ENCODE measurements around the gene ARID1B. TPM values are rescaled to one million over a fixed set of nuclear protein-coding genes. Genes with fewer than 3 reads are reported as not detected.

Gene ARID1B
- total and polyA plus RNA-seq, 2 donors, result 36.2 to 213 TPM

GRCh38 chr6:157064502-157064901 is 287.3 kb downstream of the ARID1B start:
- Histone ChIP-seq H3K27ac (ENCODE audit: low read depth) (no peak overlapping the region), H3K4me3 (ENCODE audit: low read depth, low read length) (no peak overlapping the region), H3K36me3 (ENCODE audit: insufficient read depth) (no peaks in the 10 kb centered on the region), H3K4me1 (ENCODE audit: insufficient read depth) (no peaks in the 10 kb centered on the region)
- WGBS, result 91% methylated on average over 8 of the region's 8 CpGs
- no peak for DNase-seq (ENCODE audit: extremely low spot score)

- 89% methylated on average over 5 of the region's 5 CpGs for WGBS
- no peaks in the 10 kb centered on the region for H3K4me1 ChIP-seq (ENCODE audit: insufficient read depth)
Measured at GRCh38 chr6:157065366-157065765, 288.2 kb downstream of the ARID1B start.

GRCh38 chr6:157066781-157067491 is 289.8 kb downstream of the ARID1B start:
- Histone ChIP-seq H3K4me3 (ENCODE audit: low read depth, low read length) (no peak overlapping the region), H3K36me3 (ENCODE audit: insufficient read depth) (no peaks in the 10 kb centered on the region), H3K4me1 (ENCODE audit: insufficient read depth) (peaks cover 2% of the 10 kb centered on the region), H3K27ac (ENCODE audit: low read depth) (no peak overlapping the region)
- no peak for DNase-seq (ENCODE audit: extremely low spot score)
- 76% methylated on average over 6 of the region's 6 CpGs for WGBS

More at GRCh38 chr6:157065366-157065765, 288.2 kb downstream of the ARID1B start:
- Histone ChIP-seq H3K27ac (ENCODE audit: low read depth) (no peak overlapping the region), H3K4me3 (ENCODE audit: low read depth, low read length) (no peak overlapping the region), H3K36me3 (ENCODE audit: insufficient read depth) (no peaks in the 10 kb centered on the region)
- DNase-seq (ENCODE audit: extremely low spot score), result no peak

GRCh38 chr6:157067507-157067906 is 290.3 kb downstream of the ARID1B start:
- Histone ChIP-seq H3K4me1 (ENCODE audit: insufficient read depth) (peaks cover 2% of the 10 kb centered on the region), H3K4me3 (ENCODE audit: low read depth, low read length) (no peak overlapping the region), H3K36me3 (ENCODE audit: insufficient read depth) (no peaks in the 10 kb centered on the region), H3K27ac (ENCODE audit: low read depth) (no peak overlapping the region)
- WGBS, result 87% methylated on average over 8 of the region's 8 CpGs
- no peak for DNase-seq (ENCODE audit: extremely low spot score)

- H3K27ac ChIP-seq (ENCODE audit: low read depth), result no peak overlapping the region
- H3K4me3 ChIP-seq (ENCODE audit: low read depth, low read length), result no peak overlapping the region
- H3K36me3 ChIP-seq (ENCODE audit: insufficient read depth), result no peaks in the 10 kb centered on the region
- peaks cover 4% of the 10 kb centered on the region for H3K4me1 ChIP-seq (ENCODE audit: insufficient read depth)
- no peak for DNase-seq (ENCODE audit: extremely low spot score)
- WGBS, result 59% methylated on average over 7 of the region's 7 CpGs
Measured at GRCh38 chr6:157068691-157069324, 291.6 kb downstream of the ARID1B start.

GRCh38 chr6:157069585-157069984 is 292.4 kb downstream of the ARID1B start:
- WGBS, result 94% methylated on average over 5 of the region's 5 CpGs
- no peak overlapping the region for H3K27ac ChIP-seq (ENCODE audit: low read depth)
- H3K36me3 ChIP-seq (ENCODE audit: insufficient read depth), result no peaks in the 10 kb centered on the region
- peaks cover 4% of the 10 kb centered on the region for H3K4me1 ChIP-seq (ENCODE audit: insufficient read depth)
- DNase-seq (ENCODE audit: extremely low spot score), result no peak
- H3K4me3 ChIP-seq (ENCODE audit: low read depth, low read length), result no peak overlapping the region

- Histone ChIP-seq H3K4me3 (ENCODE audit: low read depth, low read length) (no peak overlapping the region), H3K4me1 (ENCODE audit: insufficient read depth) (peaks cover 4% of the 10 kb centered on the region), H3K27ac (ENCODE audit: low read depth) (no peak overlapping the region), H3K36me3 (ENCODE audit: insufficient read depth) (no peaks in the 10 kb centered on the region)
- DNase-seq (ENCODE audit: extremely low spot score), result no peak
- 40% methylated on average over 8 of the region's 8 CpGs for WGBS
Measured at GRCh38 chr6:157070403-157071107, 293.4 kb downstream of the ARID1B start.

- whole genome bisulfite sequencing, result 75% methylated on average over 2 of the region's 2 CpGs
- Histone ChIP-seq H3K4me3 (ENCODE audit: low read depth, low read length) (no peak overlapping the region), H3K36me3 (ENCODE audit: insufficient read depth) (no peaks in the 10 kb centered on the region), H3K4me1 (ENCODE audit: insufficient read depth) (peaks cover 4% of the 10 kb centered on the region), H3K27ac (ENCODE audit: low read depth) (no peak overlapping the region)
- no peak for DNase-seq (ENCODE audit: extremely low spot score)
Measured at GRCh38 chr6:157072128-157072527, 294.9 kb downstream of the ARID1B start.

GRCh38 chr6:157073596-157073995 is 296.4 kb downstream of the ARID1B start:
- H3K27ac ChIP-seq (ENCODE audit: low read depth), result no peak overlapping the region
- no peaks in the 10 kb centered on the region for H3K36me3 ChIP-seq (ENCODE audit: insufficient read depth)
- WGBS, result 55% methylated on average over 4 of the region's 4 CpGs
- DNase-seq (ENCODE audit: extremely low spot score), result no peak
- peaks cover 4% of the 10 kb centered on the region for H3K4me1 ChIP-seq (ENCODE audit: insufficient read depth)
- H3K4me3 ChIP-seq (ENCODE audit: low read depth, low read length), result no peak overlapping the region

- peaks cover 4% of the 10 kb centered on the region for H3K4me1 ChIP-seq (ENCODE audit: insufficient read depth)
- 73% methylated on average over 1 of the region's 1 CpG for WGBS
- H3K36me3 ChIP-seq (ENCODE audit: insufficient read depth), result no peaks in the 10 kb centered on the region
- H3K4me3 ChIP-seq (ENCODE audit: low read depth, low read length), result no peak overlapping the region
- no peak for DNase-seq (ENCODE audit: extremely low spot score)
- no peak overlapping the region for H3K27ac ChIP-seq (ENCODE audit: low read depth)
Measured at GRCh38 chr6:157074969-157075368, 297.8 kb downstream of the ARID1B start.

- H3K36me3 ChIP-seq (ENCODE audit: insufficient read depth), result no peaks in the 10 kb centered on the region
- 90% methylated on average over 8 of the region's 8 CpGs for WGBS
- no peak for DNase-seq (ENCODE audit: extremely low spot score)
- H3K27ac ChIP-seq (ENCODE audit: low read depth), result no peak overlapping the region
- no peak overlapping the region for H3K4me3 ChIP-seq (ENCODE audit: low read depth, low read length)
- H3K4me1 ChIP-seq (ENCODE audit: insufficient read depth), result peaks cover 3% of the 10 kb centered on the region
Measured at GRCh38 chr6:157075549-157076450, 298.6 kb downstream of the ARID1B start.

- no peak for DNase-seq (ENCODE audit: extremely low spot score)
- H3K27ac ChIP-seq (ENCODE audit: low read depth), result no peak overlapping the region
- no peak overlapping the region for H3K4me3 ChIP-seq (ENCODE audit: low read depth, low read length)
- peaks cover 3% of the 10 kb centered on the region for H3K4me1 ChIP-seq (ENCODE audit: insufficient read depth)
- no peaks in the 10 kb centered on the region for H3K36me3 ChIP-seq (ENCODE audit: insufficient read depth)
Measured at GRCh38 chr6:157076451-157076822, 299.3 kb downstream of the ARID1B start.

GRCh38 chr6:157077251-157077650 is 300.1 kb downstream of the ARID1B start:
- DNase-seq (ENCODE audit: extremely low spot score), result no peak
- peaks cover 3% of the 10 kb centered on the region for H3K4me1 ChIP-seq (ENCODE audit: insufficient read depth)
- 98% methylated on average over 7 of the region's 7 CpGs for WGBS
- H3K27ac ChIP-seq (ENCODE audit: low read depth), result no peak overlapping the region
- no peak overlapping the region for H3K4me3 ChIP-seq (ENCODE audit: low read depth, low read length)
- no peaks in the 10 kb centered on the region for H3K36me3 ChIP-seq (ENCODE audit: insufficient read depth)

All from urinary bladder (tissue), 4 donors.